GM19463 (cell line): ENCODE measurements around the gene STAP1.

Experiments used
- ATAC-seq: cut with Tn5 transposase; IDR thresholded peaks from one replicate; pipeline ENCODE4 v1.9.1; 2021; ENCODE audit warnings: mild to moderate bottlenecking, moderate library complexity; ENCODE audit not compliant: unreplicated experiment

Gene STAP1

DNA sequence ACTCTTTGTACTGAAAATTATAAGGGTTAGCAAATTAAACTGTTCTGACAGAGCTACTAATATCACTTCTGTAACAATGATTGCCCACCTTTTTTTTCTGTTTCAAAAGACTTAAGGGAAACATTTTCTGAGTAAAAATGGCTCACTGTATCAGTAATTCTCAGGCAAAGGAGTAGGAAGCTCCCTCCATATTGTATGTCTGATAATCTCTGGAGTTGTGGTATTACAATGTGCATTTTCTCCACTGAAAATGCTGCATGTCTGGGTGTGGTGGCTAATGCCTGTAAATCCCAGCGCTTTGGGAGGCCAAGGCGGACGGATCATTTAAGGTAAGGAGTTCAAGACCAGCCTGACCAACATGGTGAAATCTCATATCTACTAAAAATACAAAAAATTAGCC lies 4.4 kb upstream of the STAP1 start:
- no peak for ATAC-seq

DNA sequence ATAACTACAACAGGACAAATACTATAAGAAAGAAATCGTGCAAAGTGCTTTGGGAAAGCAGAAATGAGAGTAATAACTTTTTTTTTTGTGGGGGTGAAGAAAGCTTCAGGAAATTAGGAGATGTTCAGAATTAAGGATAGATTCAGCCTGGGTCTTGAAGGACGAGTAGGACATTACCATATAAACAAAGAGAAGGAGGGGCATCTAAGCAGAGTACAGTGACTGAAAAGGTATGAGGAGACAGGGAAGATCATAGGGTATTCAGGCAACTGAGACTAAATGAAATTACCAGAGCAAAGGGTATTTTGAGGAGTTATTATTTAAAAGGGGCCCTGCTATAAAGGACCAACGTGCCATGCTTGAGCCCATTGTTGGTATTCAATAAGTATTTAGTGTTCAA lies 3.1 kb upstream of the STAP1 start:
- no peak for ATAC-seq

DNA sequence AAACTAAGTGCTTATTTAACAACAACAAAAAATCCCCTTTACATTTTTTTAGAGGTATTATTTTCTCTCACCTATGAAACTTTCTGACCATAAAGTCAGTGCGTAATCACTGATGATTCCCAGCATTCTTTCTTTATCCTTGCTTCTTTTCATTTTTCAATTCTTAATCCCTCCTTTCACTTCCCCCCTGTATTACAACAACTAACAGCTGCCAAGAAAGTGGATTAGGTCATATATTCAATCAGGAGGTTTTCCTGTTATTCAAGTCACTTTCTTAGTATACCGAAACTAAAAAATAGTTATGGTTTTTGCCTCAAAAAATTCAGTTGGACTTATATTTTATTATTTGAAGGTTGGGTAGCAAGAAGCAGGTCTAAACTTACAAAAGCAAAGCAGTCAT lies 2.1 kb upstream of the STAP1 start:
- no peak for ATAC-seq

DNA sequence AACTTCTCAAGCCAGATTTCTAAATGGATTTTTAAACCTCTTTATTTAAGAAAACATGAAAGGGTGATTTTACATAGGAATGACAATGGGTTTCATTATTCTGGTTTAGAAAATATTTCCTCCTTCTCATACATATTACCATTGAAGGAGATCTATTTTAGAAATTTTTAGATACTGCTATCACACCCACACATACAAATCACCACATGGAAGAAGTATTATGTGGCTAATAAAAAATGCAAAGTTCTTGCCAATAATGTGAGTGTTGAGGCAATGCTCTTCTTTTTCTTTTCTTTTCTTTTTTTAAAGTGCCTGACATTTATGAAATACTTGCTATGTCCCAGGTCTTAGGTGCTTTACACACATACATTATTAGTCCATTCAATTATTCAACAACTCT lies 6.8 kb downstream of the STAP1 start:
- ATAC-seq, result no peak

DNA sequence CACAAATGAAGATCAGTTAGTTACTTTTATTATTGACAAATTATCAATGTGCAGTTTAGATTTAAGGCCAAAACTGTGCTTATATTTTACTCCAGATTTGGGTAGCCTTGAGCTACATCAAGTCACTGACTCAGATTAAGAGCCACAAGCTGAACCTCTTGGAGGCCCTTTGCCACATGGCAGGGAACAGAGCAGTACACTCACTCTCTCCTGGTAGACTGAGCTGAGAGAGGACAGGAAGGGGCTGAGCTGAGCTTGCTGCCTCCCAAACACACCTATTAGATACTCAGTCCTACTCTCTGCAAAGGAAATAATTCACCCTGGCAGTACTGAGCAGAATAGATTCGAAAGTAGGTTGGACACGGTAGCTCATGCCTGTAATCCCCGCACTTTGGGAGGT lies 7.8 kb downstream of the STAP1 start:
- no peak for ATAC-seq

DNA sequence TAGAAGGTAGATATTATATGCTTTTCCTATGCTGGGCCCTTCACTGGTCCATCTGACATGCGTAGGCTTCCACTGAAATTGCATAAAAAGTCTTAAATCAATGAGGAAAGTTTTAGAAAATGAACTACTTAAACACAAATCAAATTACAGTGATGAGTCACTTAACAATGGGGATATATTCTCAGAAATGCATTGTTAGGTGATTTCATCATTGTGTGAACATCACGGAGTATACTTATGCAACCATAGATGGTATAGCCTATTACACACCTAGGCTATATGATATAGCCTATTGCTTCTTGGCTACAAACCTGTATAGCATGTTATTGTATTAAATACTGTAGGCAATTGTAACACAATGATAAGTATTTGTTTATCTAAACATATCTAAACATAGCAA lies 10.3 kb downstream of the STAP1 start:
- ATAC-seq, result no peak

DNA sequence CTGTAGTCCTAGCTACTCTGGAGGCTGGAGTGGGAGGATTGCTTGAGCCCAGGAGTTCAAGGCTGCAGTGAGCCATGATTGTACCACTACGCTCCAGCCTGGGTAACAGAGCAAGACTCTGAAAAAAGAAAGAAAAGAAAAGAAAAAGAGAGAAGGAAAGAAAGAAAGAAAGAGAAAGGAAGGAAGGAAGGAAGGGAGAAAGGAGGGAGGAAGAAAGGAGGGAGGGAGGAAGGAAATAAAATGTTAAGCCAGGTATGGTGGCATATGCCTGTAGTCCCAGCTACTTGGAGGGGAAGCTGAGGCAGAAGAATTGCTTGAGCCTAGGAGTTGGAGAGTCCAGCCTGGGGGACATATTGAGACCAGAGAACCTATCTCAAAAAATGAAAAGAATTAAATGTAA lies 12.0 kb downstream of the STAP1 start:
- ATAC-seq, result no peak

DNA sequence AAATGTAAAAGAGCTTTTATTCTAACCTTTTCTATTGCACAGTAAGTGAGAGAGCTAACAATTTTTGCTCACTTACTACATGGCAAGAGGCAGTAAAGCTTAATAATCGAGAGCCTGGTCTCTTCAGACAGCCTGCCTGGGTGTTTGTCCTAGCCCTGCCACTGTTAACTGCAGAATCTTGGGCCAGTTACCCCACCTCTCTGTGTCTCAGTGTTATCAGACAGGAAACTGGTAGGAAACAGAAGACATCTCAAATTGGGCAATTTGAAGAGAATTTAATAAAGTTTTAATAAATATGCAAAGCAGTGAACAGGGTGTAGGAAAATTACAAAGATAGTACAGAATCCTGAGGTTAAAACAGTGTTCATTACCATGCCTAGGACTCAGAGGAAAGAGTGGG lies 13.4 kb downstream of the STAP1 start:
- ATAC-seq, result no peak

DNA sequence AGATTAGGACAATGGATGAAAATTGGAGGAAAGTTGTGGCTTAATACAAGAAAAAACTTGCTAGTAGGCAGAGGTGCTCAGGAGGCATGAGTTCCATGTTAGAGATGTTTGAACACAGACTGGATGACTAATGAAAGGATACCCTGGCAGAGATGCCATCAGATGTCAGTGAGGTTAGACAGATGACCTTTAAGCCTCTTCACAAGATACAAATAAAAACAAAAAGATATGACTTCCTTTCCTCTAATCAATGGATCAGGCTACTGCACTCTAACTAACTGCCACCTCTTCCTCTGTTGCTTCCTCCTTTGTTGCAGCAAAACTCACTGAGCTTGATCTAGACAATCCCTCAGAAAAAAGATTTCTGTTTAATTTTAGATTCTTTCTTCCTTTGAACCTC lies 14.7 kb downstream of the STAP1 start:
- no peak for ATAC-seq

DNA sequence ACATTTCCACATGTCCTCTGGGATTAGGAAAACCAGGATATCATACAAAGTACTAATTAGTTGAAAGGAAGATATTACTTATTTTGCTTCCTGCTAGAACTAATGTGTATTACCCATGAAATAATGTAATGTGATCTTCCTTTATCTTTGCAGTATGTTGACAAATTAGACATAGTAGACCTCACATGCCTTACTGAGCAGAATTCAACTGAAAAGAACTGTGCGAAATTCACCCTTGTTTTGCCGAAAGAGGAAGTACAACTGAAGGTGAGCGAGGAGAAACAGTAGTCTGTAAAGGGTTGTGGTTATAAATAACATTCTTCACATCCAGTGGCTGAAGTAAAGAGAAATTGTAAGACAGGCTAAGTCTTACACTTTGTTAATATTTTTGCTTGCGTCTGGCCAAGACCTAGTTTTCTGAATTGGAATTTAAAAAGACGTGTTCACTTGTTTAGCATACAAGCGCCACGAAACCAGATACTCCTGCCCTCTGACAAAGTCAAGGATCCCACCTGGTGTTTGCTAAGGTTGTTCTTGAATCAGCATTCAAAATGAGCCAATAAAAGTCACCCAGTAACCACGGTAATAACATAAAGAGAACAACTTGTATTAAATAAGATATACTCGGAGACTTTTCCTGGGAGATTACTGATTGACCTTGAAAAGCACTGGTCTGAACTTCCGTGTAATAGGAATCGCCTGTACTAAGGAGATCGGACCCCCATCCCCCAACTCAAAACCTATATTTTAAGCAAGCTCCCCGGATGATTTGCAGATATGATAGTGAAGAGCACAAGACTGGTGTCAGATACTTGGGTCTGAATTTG lies 16.9 kb downstream of the STAP1 start:
- peak; percentile 89 for ATAC-seq

DNA sequence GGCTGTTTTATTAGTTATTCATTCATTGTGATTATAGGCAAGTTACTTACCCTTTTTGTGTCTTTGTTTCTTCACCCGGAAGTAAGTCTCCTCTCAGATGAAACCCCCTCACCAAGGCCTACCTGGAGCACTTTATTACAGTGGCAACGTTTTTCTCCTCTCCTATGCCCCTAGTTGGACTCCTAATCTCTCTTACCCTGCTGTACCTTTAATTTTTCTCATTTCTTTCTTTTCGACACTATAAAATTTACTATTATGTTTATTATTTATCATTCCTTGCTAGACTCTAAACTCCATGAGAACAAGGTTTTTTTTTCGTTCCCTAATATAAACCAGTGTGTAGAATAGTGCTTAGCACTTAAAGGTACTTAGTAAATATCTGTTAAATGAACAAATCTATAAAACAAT lies 17.5 kb downstream of the STAP1 start:
- ATAC-seq, result no peak

DNA sequence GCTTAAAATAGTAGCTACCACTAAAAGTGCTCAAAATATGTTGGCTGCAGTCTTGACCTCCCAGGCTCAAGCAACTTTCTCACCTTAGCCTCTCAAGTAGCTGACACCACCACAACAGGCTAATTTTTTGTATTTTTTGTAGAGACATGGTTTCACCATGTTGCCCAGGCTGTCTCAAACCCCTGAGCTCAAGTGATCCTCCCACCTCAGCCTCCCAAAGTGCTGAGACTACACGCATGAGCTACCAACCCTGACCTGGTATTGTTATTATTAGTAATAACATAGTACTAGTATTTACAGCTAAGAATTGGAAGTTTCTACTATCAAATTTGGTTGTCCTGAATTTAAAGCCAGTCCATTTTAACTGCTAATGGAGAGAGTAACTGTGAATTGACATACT lies 18.0 kb downstream of the STAP1 start:
- peak; percentile 28 for ATAC-seq

DNA sequence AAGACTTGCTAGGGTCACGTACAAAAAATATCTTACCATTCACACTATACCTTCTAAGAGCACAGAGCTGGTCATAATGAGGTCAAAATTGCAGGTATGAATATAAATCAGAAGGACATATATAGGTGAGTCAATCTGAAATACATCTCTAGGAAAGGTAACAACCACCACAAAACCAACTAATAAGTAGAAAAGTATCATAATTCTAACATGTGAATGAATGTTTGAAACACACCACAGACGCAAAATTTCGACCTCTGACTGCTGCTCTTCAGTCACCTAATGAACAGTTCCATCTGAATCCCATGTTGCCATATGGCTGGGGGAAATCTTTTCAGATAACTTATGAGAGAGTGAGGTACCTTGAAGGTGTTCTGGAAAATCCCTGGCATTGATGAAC lies 22.1 kb downstream of the STAP1 start:
- ATAC-seq, result peak; percentile 43

DNA sequence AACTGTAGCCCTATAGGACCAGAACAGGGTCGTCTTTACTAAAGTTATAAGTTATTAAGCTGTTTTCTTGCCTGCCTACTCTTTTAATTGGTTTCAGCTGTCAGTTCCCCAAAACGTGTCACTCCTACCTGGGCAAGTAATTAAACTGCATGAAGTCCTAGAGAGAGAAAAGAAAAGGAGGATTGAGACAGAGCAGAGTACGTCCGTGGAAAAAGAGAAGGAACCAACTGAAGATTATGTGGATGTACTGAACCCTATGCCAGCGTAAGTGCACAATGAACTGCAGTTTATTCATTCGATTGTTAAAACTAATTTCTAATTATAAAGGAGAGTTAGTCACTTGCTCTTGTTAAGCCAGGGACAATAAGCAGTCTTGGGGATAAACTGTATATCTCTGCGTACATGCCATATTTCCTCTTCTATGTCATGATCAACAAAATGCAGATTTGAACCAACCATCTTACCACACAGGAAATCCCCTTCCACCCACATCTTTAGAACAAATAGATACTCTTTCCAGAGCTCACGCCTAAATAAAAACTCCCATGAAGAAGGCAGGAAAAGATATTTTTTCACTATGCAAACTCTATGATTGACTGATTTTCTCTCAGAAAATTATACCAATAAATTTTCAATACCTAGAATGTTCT lies 22.8 kb downstream of the STAP1 start:
- ATAC-seq, result peak; percentile 46

DNA sequence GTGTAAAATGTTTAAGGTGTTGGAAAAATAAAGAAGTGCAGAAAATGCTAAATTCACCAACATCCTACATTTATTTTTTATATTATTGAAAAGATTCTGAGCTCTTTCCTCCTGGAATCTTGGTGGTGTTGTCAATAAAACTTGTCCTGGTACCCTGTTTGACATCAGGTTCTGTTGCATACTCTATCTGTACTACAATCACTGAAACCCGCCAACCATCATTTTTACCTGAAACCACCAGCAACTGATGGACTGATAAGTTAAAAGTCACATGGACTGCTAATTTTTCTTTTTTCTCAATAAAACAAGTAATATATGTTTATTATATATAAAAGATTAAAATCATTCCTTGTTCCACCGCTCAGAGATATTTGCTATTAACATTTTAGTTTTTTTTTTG lies 23.4 kb downstream of the STAP1 start:
- ATAC-seq, result no peak

DNA sequence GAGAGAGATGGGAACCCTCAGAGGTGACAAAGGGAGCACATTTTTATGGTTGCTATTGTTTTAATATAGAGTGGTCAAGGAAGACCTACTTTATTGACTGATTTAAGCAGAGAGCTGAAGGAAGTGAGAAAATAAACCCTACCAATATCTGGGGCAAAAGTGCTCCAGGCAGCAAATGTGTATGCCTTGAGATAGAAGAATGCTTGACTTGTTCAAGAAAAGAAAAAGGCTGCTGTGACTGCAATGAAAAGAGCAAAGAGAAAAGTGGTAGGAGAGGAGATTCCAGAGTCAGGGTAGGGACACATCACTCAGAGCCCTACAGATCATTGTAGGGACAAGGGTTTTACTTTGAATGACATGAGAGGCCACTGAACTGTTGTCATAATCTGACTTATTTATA lies 26.0 kb downstream of the STAP1 start:
- ATAC-seq, result no peak

DNA sequence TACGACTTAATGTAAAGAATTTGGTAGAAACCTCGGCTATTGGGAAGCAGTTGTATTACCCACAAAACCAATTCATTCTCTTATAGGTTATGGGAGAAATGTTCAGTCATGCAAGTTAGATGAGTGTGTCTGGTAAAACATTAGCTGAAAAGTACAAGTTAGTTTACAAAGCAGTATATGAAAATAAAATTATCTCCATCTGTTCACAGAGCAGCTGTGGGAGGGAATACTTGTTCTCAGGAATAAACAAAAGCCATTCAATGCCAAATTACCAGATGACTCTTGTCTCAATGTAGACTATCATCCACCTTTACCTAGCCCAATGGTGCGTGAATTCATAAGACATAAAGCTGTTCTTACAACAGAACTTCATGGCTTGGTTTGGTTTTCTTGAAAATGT lies 28.6 kb downstream of the STAP1 start:
- no peak for ATAC-seq

DNA sequence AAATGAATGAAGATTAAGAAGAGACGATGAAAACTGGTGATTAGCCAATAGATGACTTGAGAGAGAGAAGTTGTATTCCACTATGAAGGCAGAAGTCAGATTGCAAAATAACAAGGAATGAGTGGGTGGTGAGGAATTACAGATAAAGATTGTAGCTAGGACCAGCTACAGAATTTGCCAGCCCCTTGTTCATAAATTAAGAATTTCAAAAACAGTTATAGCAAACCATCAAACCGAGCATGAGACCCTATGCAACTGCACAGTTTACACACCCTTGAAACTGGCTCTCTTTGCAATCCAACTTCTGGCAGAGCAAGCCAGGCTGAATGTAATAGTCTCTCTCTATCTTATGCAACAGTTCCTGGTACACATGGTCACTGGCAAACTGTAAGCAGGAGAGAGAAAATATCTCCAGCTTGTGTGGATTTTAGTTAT lies 35.2 kb downstream of the STAP1 start:
- no peak for ATAC-seq

DNA sequence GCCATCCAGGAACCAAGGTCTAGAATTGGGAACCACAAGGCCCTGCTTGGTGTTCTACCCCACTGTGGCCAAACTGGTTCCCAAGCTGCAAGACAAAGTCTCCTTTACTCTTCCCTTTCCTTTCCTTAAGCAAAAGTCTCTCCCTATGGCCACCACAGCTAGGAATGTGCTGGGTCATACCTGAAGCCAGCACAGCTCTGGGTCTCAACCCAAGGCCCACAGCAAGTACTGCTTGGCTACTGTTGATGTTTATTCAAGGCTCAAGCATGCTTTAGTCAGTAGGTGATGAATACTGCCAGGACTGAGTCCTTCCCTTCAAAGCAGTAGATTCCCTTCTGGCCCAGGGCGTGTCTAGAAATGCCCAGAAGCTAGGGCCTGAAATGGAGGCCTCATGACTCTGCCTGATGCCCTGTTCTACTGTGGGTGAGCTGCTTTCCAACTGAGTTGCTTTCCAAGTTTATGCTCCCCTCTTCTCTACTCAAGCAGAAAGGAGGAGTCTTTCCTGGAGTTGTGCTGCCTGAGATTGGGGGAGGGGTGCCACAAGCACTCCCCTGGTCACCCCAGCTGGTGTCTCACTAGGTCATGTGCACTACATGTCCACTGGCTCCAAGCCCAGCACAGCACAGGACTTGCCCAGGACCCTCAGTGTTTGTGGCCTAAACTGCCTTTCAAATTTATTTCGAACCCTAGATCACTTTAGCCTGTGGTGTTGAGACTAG lies 44.9 kb downstream of the STAP1 start:
- ATAC-seq, result no peak

DNA sequence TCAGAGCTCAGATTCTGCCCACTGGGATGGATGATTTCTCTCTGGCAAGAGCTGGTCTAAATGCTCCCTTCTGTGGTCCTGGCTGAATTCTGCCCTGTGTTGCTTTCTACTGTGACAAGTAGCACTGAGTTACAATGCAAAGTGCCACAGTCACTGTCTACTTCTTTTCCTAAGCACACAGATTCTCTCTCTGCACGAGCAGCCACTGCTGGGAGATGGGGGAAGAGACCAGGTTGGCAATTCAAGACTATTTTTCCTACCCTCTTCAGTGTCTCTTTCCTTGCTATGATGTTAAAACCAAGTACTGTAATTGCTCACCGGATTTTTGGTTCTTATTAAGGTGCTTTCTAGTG lies 45.5 kb downstream of the STAP1 start:
- no peak for ATAC-seq

DNA sequence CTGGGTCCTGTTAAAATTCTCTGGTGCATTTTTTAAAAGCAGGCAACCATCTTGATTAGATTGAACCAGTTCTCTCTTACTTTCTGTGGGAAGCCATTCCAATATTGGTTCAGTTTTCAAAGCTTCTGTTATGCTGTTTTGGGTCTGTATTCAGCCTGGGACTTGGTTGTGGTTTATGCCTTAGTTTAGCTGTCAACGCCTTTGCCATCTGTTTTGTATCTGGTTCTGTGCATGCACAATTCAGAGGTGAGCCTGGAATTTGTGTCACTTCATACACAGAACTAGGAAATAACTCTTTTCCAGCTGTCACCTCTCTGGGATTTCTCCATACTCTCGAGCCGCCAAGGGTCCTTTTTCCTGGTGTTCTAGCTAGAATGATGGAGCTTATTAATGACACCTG lies 46.2 kb downstream of the STAP1 start:
- no peak for ATAC-seq

DNA sequence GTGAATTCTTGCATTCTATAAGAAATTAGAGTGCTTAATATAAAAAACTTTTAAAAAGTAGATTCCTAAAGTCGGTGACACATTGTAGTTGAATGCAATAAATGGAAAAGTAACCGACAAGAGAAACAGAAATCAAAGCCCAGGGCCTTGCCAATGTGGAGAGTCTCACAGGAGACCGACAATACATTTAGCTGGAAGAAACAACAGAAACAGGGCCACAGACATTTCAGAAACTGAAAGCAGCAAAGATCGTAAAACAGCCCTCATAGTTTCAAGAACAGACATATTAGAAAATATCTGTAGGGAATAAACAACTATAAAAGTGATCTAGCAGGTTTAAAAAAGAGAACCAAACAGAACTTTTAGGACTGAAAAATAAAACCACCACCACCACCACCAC lies 49.5 kb downstream of the STAP1 start:
- no peak for ATAC-seq
